Mesenteric fat pad (tissue), 1 donor: ENCODE data around the gene ARHGEF9. TPM values are rescaled to one million over a fixed set of nuclear protein-coding genes. Genes with fewer than 3 reads are reported as not detected.
"Not testable (repeated sequence)": the region's sequence is repeated elsewhere in the genome, so short reads cannot be mapped to it uniquely, and the experiment has no call there.

Source experiments
- DNase-seq: peaks from one replicate; pipeline ENCODE4 v3.0.0-alpha.2; 2020; ENCODE audit warnings: low spot score
- microRNA-seq: library from miRNA; unstranded; fragments of <30 nt; microRNA quantifications from one replicate; pipeline ENCODE4 v1.2.0, GENCODE V29; 2020; ENCODE audit warnings: borderline number of aligned reads
- total RNA-seq: library from RNA; stranded (reverse); fragmentation: NEBNext Ultra II Directional; extraction: Animal tissue kit (Norgen Biotek cat#: 25700); gene quantifications from one replicate; pipeline ENCODE4 v1.2.1, GENCODE V29; 2021
- donor health status: DM: yes; HTN: yes; CAD: no.

Gene ARHGEF9
- total RNA-seq, 1 donor from 2014 or later: 14.8 TPM

DNA sequence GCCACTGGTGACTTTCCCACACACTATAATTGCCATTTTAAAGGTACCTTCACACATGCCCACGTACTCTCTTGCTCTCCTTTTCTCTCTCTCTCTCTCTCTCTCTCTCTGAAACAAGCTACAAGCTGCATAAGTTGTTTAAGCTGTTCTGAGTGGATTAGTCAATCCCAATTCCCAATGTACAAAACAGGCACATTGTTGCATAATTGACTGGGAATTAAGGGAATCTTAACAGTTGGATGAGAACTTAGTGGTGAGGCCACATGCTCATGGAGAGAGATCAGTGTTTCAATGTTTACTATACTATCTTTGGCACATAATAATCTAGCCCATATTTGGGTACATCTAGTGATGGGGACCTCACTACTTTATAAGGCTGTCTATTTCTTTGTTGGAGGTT is 123.3 kb downstream of the ARHGEF9 start:
- DNase-seq: no peak

GRCh38 chrX:63658920-63659319 is 126.1 kb downstream of the ARHGEF9 start:
- no peak for DNase-seq

DNA sequence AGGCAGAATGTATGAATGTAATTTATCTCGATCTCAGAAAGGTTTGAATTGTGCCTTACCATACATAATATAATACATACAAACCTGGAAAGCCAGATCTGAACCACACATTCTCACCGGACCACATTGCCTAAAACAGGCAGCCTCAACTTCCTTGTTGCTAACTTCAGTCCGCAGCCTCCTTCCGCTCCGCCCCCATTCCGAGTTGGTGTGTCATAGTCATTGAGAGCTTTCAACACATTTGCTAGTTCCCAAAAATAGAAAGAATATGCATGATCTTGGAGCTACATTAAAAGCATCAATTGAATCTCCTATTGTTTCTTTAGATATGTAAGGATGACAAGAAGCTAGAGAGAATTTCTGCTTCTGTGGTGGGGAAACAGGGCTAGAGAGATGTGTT is 127.2 kb downstream of the ARHGEF9 start:
- no peak for DNase-seq

- no peak for DNase-seq
Measured at GRCh38 chrX:63656871-63657580, 128.0 kb downstream of the ARHGEF9 start.

- no peak for DNase-seq
Measured at GRCh38 chrX:63652086-63652765, 132.8 kb downstream of the ARHGEF9 start.

GRCh38 chrX:63645748-63646147 is 139.3 kb downstream of the ARHGEF9 start:
- not testable (repeated sequence) for DNase-seq

- DNase-seq: no peak
Measured at GRCh38 chrX:63635750-63636149, 149.3 kb downstream of the ARHGEF9 start.

- DNase-seq: no peak
Measured at GRCh38 chrX:63613531-63614028, 171.4 kb downstream of the ARHGEF9 start.

- no peak for DNase-seq
Measured at GRCh38 chrX:63585936-63586335, 199.1 kb downstream of the ARHGEF9 start.

Small RNAs within 50 kb of the gene (microRNA-seq; reads per million reads assigned to microRNA genes)
- gene MIR1468: 4.4 reads per million
